Measurements from ENCODE around the gene PROM2. TPM values are rescaled to one million over a fixed set of nuclear protein-coding genes. Genes with fewer than 3 reads are reported as not detected.

The PROM2 gene
- total and polyA plus RNA-seq, 10 of the 15 experiments (the other 5 are each of a cell fraction or from before 2014, with no cell fraction given), result 0.01 to 0.04 TPM; not detected in 8

DNA sequence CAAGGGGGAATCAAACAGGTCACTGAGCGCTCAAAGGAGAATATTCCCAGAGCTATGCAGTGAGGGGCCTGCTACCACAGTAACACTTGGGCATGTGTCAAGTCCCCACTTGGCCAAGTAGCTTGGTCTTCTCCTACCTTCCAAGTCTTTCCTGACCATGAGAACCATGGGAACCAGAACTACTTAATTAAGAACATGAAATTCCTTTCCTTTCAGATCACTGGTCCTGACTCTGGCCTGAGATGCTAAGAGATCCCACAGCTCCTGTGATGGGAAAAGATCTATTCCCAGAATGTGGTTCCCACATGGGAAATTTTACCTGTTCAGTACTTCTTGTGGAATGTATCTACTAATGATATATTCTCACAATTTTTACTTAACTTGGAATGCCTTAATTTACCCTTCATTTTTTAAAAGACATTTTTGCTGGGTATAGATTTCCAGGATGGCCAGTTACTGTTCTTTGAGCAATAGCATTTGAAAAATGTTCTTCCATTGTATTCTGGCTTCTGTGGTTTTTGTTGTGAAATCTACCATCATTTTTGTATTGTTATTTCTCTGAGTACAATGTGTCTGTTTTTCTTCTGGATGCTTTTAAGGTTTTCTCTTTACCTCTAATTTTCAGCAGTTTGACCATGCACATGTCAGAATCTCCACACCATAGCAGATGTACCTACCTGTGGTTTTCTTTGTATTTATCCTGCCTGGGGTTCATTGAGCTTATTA is 60.8 kb downstream of the PROM2 start:
- in situ Hi-C loops (cut with MboI) (no loop called here), intact Hi-C loops (cut with micrococcal nuclease; ENCODE audit: unreplicated experiment) (no loop called here)
- no peak overlapping the region for H3K9ac ChIP-seq (ENCODE audit: control insufficient read depth, insufficient read depth, low read length)
- H3K4me2 ChIP-seq (ENCODE audit: control insufficient read depth, insufficient read depth), result no peak overlapping the region
- H3K9me3 ChIP-seq (replicated peaks; ENCODE audit: control insufficient read depth, insufficient read depth, low read length), result no peaks in the 10 kb centered on the region
- 70% methylated on average over 1 of the region's 1 CpG for WGBS (ENCODE audit: insufficient coverage, insufficient replicate concordance, low lambda C conversion rate, missing lambda C conversion rate)
- CTCF ChIA-PET, result interaction anchor here (1.4 kb wide), 1 partner anchor 9 kb away, joined by 4 read pairs; no protein-coding TSS in a partner anchor
- H3K4me3 ChIP-seq, result no peak overlapping the region
- H3K4me1 ChIP-seq (ENCODE audit: control insufficient read depth, insufficient read depth, low read length), result no peaks in the 10 kb centered on the region
- DNase-seq (ENCODE audit: low read depth, low spot score) (no peak), FAIRE-seq (no peak), ATAC-seq (no peak)
- H3K27me3 ChIP-seq (replicated peaks in 1 of 2; ENCODE audit: control insufficient read depth in 2 of 2, insufficient read depth in 2 of 2, low read length in 1 of 2), result no peaks in the 10 kb centered on the region; a peak in 1 of 4 replicates
- no peaks in the 10 kb centered on the region for H3K36me3 ChIP-seq (ENCODE audit: control insufficient read depth in 2 of 2, insufficient read depth in 2 of 2, low read length in 1 of 2)
- no peaks in the 10 kb centered on the region for H3K79me2 ChIP-seq (ENCODE audit: control insufficient read depth, insufficient read depth, low read length)
- no peak for TF ChIP-seq CBX3 (IDR thresholded peaks at IDR 0.05; ENCODE audit: borderline replicate concordance, low read depth)
- TF ChIP-seq TCF7 (IDR thresholded peaks at IDR 0.05; ENCODE audit: borderline replicate concordance), result no peak
- no peak for TF ChIP-seq RELA (IDR thresholded peaks at IDR 0.05; ENCODE audit: borderline replicate concordance, partially characterized antibody)
- H2AFZ ChIP-seq (ENCODE audit: control insufficient read depth, low read depth, low read length), result no peak overlapping the region
- BruUV-seq (replicated peaks), result no TSS peak
- POLR2A ChIA-PET, result no interaction called here
- RAD21 ChIA-PET (ENCODE audit: unreplicated experiment), result interaction anchor here (1.2 kb wide), 1 partner anchor 10 kb away, joined by 3 read pairs; no protein-coding TSS in a partner anchor
- H4K20me1 ChIP-seq (ENCODE audit: control insufficient read depth, insufficient read depth), result no peaks in the 10 kb centered on the region
- SMC1A ChIA-PET (ENCODE audit: uncharacterized antibody, unreplicated experiment), result no interaction called here
- H3K27ac ChIP-seq (ENCODE audit: control insufficient read depth, insufficient read depth), result no peak overlapping the region

DNA sequence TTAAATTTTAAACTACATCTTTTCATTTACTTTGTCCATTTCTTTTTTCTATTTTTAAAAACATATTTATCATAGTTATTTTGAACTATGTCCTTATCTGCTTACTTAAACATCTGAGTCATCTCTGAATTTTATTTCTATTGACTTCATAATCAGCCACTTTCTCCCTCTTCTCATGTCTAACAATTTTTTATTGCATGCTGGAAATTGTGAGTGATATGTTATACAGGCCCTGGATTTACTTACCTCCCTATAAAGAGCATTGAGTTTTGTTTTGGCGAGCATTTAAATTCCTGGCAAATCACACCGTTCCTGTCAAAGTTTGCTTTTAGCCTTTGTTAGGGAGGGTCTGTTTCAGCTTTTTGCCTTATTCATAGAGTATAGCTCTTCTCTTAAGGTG is 62.2 kb downstream of the PROM2 start:
- H3K9me3 ChIP-seq (replicated peaks; ENCODE audit: control insufficient read depth, insufficient read depth, low read length), result no peaks in the 10 kb centered on the region
- in situ Hi-C loops (cut with MboI), result no loop called here
- no peak for ATAC-seq
- H3K27me3 ChIP-seq (replicated peaks in 1 of 2; ENCODE audit: control insufficient read depth in 2 of 2, insufficient read depth in 2 of 2, low read length in 1 of 2), result no peaks in the 10 kb centered on the region; a peak in 1 of 4 replicates
- no peak for DNase-seq (ENCODE audit: low read depth, low spot score)
- H3K9ac ChIP-seq (ENCODE audit: control insufficient read depth, insufficient read depth, low read length), result no peak overlapping the region
- ChIA-PET CTCF (no interaction called here), POLR2A (no interaction called here), SMC1A (ENCODE audit: uncharacterized antibody, unreplicated experiment) (no interaction called here), RAD21 (ENCODE audit: unreplicated experiment) (no interaction called here)
- no peak for FAIRE-seq
- no peaks in the 10 kb centered on the region for H3K4me1 ChIP-seq (ENCODE audit: control insufficient read depth, insufficient read depth, low read length)
- H3K79me2 ChIP-seq (ENCODE audit: control insufficient read depth, insufficient read depth, low read length), result no peaks in the 10 kb centered on the region
- no peak overlapping the region for H3K27ac ChIP-seq (ENCODE audit: control insufficient read depth, insufficient read depth)
- no peaks in the 10 kb centered on the region for H3K36me3 ChIP-seq (ENCODE audit: control insufficient read depth in 2 of 2, insufficient read depth in 2 of 2, low read length in 1 of 2)
- WGBS (ENCODE audit: insufficient coverage, insufficient replicate concordance, low lambda C conversion rate, missing lambda C conversion rate), result 43% methylated on average over 2 of the region's 2 CpGs
- no peak overlapping the region for H3K4me2 ChIP-seq (ENCODE audit: control insufficient read depth, insufficient read depth)
- BruUV-seq (replicated peaks), result no TSS peak
- no peak overlapping the region for H2AFZ ChIP-seq (ENCODE audit: control insufficient read depth, low read depth, low read length)
- H4K20me1 ChIP-seq (ENCODE audit: control insufficient read depth, insufficient read depth), result no peaks in the 10 kb centered on the region
- intact Hi-C loops (cut with micrococcal nuclease; ENCODE audit: unreplicated experiment), result no loop called here
- H3K4me3 ChIP-seq, result no peak overlapping the region
- TF ChIP-seq ZBTB11 (CRISPR knock-in tag; IDR thresholded peaks at IDR 0.05) (no peak), NFXL1 (IDR thresholded peaks at IDR 0.05; ENCODE audit: borderline replicate concordance) (no peak), CBX3 (IDR thresholded peaks at IDR 0.05; ENCODE audit: borderline replicate concordance, low read depth) (no peak), NR2C1 (IDR thresholded peaks at IDR 0.05) (no peak)
- TF ChIP-seq, protein P1, sequence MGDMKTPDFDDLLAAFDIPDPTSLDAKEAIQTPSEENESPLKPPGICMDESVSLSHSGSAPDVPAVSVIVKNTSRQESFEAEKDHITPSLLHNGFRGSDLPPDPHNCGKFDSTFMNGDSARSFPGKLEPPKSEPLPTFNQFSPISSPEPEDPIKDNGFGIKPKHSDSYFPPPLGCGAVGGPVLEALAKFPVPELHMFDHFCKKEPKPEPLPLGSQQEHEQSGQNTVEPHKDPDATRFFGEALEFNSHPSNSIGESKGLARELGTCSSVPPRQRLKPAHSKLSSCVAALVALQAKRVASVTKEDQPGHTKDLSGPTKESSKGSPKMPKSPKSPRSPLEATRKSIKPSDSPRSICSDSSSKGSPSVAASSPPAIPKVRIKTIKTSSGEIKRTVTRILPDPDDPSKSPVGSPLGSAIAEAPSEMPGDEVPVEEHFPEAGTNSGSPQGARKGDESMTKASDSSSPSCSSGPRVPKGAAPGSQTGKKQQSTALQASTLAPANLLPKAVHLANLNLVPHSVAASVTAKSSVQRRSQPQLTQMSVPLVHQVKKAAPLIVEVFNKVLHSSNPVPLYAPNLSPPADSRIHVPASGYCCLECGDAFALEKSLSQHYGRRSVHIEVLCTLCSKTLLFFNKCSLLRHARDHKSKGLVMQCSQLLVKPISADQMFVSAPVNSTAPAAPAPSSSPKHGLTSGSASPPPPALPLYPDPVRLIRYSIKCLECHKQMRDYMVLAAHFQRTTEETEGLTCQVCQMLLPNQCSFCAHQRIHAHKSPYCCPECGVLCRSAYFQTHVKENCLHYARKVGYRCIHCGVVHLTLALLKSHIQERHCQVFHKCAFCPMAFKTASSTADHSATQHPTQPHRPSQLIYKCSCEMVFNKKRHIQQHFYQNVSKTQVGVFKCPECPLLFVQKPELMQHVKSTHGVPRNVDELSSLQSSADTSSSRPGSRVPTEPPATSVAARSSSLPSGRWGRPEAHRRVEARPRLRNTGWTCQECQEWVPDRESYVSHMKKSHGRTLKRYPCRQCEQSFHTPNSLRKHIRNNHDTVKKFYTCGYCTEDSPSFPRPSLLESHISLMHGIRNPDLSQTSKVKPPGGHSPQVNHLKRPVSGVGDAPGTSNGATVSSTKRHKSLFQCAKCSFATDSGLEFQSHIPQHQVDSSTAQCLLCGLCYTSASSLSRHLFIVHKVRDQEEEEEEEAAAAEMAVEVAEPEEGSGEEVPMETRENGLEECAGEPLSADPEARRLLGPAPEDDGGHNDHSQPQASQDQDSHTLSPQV (IDR thresholded peaks at IDR 0.05), result no peak
